Hematopoietic multipotent progenitor cell treated with erythropoietin and hydrocortisone succinate and interleukin-3 and kit ligand, for 8 days (in vitro differentiated cells): ENCODE measurements around the gene DPM2.

Experiments
- DNase-seq: peaks from one replicate; pipeline ENCODE4 v3.0.0-alpha.2; 2015

DPM2 gene

GRCh38 chr9:127916720-127917581, 20.7 kb downstream of the DPM2 start, which contains the start of gene ST6GALNAC4:
ST6GALNAC4 (minus strand) TSS chr9:127917041; CDS start chr9:127916419, 622 bp downstream.
- peak; percentile 88 for DNase-seq

GRCh38 chr9:127915801-127916719, 21.6 kb downstream of the DPM2 start:
- DNase-seq = no peak

GRCh38 chr9:127915325-127915752, 22.3 kb downstream of the DPM2 start:
- peak; percentile 70 for DNase-seq

GRCh38 chr9:127913682-127914081, 24.0 kb downstream of the DPM2 start:
- DNase-seq = no peak

- DNase-seq = no peak
Observed at GRCh38 chr9:127912882-127913281, 24.8 kb downstream of the DPM2 start.

- DNase-seq = no peak
Observed at GRCh38 chr9:127912296-127912695, 25.4 kb downstream of the DPM2 start.

GRCh38 chr9:127910613-127911205, 26.9 kb downstream of the DPM2 start:
- DNase-seq = peak; percentile 91

- DNase-seq = no peak
Observed at GRCh38 chr9:127909839-127910273, 27.8 kb downstream of the DPM2 start.

GRCh38 chr9:127908660-127908926, 29.1 kb downstream of the DPM2 start:
- DNase-seq = no peak

- no peak for DNase-seq
Observed at GRCh38 chr9:127907867-127908659, 29.6 kb downstream of the DPM2 start.

- DNase-seq = no peak
Observed at GRCh38 chr9:127905788-127906191, 31.9 kb downstream of the DPM2 start.

- DNase-seq = no peak
Observed at GRCh38 chr9:127905004-127905728, 32.5 kb downstream of the DPM2 start.

- no peak for DNase-seq
Observed at GRCh38 chr9:127904561-127905003, 33.1 kb downstream of the DPM2 start.

- peak; percentile 90 for DNase-seq
Observed at GRCh38 chr9:127903557-127904475, 33.8 kb downstream of the DPM2 start.

GRCh38 chr9:127899128-127899943, 38.3 kb downstream of the DPM2 start, which contains the start of gene ST6GALNAC6:
ST6GALNAC6 (minus strand) TSS chr9:127899603; CDS start chr9:127897981, 1,622 bp downstream.
- peak; percentile 74 for DNase-seq

- DNase-seq = peak; percentile 46
Observed at GRCh38 chr9:127898433-127899127, 39.1 kb downstream of the DPM2 start.

- peak; percentile 86 for DNase-seq
Observed at GRCh38 chr9:127897193-127897692, 40.4 kb downstream of the DPM2 start.

GRCh38 chr9:127896395-127897192, 41.1 kb downstream of the DPM2 start:
- DNase-seq = no peak
